Right forelimb (tissue), 1 donor: Measurements from ENCODE around the gene ERFL.

ENCODE experiments used
- DNase-seq: peaks from one replicate; pipeline ENCODE4 v3.0.0-alpha.2; 2018

Gene ERFL

DNA sequence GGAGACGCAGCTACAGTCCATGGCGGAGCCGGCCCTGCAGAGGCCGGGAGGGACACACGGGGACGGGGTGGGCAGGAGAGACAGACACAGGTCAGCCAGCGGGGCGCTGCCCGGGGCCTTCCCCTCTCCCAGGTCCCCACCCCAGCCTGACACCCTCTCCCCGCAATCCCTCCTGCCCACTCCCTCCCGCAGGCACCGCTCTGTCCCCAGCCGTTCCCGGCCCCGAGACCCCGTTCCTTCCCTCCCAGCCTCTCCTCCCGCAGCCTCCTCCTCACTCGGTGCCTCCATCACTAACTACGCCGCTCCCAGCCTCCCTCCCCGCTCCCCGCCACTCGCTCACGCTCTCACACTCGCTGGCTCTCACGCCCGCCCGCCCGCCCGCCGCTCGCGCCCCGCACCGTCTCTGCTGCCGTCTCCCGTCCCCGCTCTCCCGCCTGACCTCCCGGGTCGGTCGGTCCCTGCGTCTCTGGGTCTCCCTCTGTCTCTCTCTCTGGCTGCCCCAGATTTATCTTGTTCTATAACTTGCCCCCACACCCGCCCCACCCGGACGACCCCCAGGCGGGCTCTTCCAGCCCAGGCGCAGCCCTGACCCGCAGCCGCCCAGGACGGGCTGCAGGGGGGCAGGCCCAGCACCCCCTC lies 15.2 kb downstream of the ERFL start:
- DNase-seq = no peak

DNA sequence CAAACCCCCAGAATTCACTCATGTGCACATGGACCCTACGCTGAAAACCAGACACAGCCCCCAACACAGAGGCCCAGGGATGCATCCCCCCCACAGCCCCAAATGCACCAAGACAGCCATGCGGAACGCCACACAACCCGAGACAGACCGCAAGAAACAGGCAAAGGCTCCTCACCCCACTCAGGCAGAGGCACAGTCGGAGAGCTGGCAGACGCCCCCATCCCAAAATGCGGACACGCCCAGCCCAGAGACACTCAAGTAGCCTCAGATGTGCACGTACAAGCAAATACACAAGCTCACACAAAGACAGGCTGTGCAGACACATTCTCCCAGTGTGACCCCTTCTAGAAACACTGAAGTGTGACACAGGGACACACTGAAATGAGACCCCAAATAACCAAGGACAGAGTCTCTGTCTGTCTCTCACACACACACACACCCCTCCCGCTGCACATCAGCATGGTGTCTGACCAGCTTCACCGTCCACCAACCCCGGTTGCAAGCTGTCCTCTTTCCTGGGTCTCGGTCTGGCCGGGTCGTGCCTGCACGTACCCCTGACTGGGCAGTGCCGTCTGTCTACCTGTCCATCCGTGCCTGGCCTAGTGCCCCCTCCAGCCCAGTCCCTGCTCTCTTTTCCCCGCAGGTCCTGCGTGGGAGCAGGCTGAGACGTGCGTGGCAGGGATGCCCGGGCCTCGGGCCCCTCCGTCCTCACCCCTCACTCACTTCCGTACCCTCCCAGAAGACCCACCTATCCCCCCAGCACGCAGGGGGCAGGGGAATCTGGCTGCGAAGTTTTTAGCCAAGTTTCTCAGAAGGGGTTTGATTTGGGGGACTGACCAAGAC lies 16.1 kb downstream of the ERFL start:
- no peak for DNase-seq

DNA sequence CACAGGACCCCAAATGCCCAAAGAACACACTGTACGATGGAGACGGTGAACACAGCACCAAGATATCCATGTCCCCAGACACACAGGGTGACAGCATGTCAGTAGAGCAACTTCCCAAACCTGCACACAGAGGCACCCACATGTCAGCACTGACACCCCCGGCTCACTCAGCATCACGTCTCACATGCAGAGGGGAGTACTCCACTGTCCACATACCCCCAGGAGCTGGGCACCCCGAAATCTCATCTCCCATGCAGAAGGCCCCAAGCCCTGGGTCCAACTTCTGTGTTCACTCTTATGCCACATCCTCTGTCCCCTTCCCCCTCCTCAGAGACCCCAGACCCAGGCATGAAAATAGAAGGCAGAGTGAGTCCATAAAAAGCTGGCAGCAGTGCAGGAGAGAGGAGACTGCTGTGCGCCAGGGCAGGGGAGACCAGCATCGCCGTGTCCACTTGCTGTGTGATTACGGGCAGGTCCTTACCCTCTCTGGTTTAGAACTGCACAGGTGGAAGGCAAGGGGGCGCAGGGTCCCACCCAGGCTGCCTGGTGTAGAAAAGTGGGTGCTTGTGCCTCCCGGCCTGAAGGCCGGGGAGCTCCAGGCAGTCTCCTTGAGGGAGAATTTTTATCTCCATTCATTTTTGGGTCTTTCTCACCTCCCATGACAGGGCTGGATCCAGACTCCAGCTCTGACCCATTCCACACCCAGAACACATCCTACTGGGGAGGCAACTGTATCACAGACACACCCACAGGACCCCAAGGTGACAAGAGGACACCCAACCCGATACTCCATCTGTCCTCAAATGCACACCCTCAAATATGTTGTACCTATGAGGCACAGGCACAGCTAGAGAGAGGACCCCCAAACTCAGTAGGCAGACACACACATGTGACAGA lies 17.0 kb downstream of the ERFL start:
- DNase-seq = no peak

DNA sequence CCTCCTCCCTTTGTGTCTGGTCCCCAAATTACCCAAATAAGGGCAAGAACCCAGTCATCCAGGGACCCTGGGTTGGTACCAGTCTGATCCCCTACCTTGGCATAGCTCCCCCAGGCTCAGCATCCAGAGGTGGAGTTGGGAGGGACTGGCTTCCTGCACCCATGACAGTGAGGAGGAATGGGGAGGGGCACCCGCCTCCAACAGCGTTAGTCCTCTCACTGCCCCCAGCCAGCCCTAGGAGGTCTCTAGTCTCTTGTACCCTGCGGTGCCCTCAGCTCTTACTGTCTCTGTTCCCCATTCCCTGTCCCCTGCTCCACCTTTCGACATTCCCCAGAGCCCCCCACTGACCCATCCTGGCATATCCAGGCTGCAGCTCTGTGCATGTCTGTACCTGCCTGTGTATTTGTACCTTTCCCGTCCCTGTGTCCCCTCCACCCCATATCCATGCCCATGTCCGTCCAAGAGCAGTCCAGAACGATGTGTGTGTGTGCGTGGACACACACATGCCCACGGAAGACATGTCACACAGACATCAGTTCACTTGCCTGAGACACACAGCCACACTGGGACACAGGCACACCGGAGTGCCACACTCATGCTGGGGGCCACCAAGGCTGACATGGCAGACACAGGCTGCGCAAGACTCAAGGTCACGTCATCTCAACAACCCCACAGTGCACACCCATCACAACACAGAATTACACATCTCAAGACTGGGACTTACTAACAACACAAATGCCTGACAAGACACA lies 17.8 kb downstream of the ERFL start:
- DNase-seq = no peak

DNA sequence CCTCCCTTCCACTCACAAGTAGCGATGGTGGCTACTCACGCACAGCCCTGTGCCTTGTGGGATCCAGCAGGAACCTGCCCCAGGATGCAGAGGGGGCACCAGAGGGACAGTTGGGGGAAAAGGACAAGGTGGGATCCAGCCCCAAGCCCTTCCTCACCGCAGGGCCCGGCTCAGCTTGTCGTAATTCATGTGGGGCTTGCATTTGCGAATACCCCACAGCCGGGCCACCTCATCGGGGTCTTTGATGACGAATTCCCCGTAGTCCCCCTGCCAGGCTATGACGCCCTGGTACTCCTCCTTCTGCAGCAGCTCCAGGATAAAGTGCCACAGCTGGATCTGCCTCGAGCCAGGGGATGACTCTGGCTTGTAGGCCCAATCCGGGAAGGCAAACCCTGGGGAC lies 18.5 kb downstream of the ERFL start:
- DNase-seq = no peak

DNA sequence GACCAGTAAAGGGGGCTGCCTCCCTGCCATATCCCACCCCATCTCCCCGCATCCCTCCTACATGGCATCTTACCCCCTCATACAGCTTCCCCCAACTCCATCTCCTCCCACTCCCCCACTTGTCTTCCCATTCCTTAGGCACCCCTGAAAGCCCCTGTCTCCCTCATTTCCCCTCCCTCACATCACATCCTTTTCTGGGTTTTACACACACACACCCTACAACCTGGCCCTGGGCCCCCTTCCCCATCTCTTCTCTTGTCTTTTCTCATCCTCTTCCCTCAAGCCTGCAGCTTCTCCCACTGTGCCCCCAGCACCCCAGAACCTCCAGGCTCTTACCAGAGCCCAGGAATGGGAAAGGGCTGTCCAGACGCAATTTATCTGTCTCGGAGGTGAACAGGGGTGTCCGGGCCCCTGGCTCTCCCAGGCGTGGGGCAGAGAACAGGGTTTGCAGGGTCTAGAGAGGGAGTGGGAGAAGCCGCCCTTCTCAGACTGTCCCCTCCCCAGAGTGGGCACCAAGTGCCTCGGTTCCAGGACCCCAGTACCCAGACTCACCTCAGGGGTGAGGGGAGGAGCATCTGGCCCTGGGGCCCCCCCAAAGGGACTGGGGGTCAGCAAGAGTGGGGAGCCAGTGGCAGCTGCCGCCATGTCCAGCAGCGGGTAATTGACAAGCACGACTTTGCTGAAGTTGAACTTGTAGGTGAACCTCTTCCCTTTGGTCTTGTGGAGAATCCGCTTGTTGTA lies 19.4 kb downstream of the ERFL start:
- no peak for DNase-seq

DNA sequence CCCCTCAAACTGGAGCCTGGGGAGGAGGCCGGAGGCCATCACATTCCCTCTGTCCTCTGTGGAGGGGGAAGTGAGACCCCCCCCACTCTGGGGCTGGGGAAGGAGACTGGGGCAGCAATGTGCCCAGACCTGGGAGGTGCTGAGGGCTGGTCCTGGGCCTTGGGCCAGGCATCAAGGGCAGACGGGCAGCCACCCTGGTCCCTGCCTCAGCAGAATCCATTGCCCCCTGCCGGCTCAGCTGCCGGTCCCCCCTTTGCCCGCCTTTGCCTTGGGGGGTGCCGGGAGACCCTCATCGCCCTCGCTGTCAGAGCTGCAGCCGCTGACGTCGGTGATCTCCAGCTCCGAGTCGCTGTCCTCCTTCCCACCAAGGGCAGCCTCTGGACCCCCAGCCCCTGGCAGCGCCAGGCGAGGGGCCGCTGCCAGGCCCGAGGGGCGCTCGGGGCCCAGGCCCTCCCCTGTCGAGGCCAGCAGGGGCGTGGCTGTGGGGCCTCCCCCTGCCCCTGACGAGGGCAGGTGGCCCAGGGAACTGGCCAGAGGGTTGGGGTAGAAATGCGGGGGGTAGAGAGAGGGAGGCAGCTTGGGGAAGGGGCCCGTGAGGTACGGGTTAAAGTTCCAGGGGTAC lies 20.1 kb downstream of the ERFL start:
- no peak for DNase-seq

DNA sequence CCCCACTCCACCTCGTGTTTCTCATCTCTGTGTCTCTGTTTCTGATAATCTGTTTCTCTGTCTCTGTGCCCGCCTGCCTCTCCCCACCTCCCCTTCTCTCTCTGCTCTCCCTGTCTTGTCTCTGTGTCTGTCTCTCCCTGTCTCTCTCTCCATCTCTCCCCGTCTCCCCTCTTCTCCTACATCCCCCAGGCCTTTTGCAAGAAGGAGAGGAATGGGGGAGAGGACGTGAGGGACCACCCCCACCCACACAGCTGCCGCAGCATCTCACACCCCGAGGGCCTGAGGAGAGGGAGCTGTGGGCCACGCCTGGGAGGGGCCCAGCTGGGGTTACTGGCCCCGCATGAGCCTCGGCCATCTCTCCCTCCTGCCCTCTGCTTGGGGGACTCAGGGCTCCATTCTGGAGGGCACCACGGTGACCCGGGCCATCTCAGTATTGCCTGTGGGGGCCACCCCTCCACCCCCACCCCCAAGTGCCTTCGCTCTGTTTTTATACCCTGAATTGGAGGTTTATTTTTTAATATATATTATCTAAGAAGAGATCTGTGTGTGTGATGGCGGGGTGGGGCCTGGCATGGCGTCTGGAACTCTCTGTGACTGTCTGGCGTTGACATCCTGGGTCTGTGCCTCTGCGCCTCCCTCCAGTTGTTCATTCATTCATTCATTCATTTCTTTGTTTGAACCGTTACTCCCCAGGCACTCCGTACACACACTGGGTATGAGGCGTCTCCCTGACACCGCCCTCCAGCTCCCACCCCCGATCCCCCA lies 21.2 kb downstream of the ERFL start:
- DNase-seq = no peak

DNA sequence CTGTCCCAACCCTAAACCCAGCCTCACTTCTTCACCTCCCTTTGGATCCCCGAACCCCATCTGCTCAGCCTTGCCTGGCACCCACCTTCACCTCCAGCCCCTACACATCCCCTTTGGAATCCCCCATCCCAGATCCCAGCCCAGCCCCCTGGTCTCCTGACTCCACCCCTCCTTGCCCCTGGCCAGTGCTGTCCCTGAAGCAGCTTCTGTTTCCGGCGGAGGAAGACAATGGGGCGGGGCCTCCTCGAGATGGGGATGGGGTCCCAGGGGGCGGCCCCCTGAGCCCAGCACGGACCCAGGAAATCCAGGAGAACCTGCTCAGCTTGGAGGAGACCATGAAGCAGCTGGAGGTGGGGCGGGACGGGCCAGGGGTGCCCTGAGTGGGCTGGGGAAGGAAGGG lies 22.0 kb downstream of the ERFL start:
- DNase-seq = no peak

DNA sequence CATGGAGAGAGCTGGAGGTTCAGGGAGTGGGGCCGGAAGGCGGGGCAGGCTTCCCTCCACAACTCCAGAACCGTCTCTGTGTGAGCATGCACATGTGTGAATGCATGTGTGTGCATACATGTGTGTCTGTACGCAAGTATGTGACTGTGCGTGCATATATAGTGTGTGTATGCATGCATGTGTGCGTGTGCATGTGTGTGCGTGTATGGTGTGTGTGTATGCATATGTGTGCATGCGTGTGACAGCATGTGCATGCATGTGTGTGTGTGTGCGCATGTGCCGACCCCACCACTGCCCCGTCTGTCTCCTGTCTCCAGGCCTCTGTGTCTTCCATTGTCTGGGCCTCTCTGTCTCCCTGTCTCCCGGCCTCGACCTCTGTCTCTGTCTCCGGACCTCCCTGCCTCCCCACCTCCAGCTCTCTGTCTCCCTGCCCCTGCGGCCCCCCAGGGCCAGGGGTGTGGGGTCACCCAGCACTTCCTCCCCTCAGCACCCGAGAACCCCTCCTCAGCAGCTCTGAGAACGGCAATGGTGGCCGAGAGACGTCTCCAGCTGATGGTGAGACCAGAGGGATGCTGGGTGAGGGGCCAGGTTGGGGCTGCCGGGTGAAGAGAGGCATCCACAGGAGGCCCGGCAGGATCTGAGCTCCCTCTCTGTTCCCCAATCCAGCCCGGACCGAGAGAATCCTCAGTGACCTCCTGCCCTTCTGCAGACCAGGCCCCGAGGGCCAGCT lies 22.8 kb downstream of the ERFL start:
- no peak for DNase-seq

DNA sequence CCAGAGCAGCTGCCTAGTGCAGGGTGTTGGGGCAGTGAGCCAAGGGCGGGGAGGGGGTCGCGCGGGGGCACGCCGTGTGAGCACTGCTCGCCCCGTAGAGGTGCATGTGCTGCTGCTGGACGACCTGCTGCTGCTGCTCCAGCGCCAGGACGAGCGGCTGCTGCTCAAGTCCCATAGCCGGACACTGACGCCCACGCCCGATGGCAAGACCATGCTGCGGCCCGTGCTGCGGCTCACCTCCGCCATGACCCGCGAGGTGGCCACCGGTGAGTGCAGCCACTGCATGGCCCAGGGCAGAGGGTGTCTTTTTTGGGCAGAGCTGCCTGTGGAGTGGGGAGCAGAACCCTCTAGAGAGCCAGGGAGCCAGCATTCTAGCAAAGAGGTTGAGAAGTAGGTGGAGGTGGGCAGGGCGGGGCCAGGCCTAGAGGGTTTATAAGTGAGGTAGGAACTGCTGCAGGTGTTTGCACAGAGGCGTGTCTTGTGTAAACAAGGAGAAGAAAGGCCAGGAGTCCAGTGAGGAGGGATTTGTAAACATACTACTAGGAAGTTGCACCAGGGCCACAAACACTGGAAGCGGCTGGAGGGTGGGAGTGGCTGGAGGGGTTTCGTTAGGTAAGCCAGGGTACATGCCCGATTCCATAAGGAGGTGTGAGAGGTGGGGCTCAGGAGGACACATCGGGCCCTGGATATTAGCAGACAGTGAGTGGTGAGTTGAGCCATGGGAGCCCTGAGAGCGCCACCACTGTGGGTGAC lies 24.0 kb downstream of the ERFL start:
- no peak for DNase-seq

DNA sequence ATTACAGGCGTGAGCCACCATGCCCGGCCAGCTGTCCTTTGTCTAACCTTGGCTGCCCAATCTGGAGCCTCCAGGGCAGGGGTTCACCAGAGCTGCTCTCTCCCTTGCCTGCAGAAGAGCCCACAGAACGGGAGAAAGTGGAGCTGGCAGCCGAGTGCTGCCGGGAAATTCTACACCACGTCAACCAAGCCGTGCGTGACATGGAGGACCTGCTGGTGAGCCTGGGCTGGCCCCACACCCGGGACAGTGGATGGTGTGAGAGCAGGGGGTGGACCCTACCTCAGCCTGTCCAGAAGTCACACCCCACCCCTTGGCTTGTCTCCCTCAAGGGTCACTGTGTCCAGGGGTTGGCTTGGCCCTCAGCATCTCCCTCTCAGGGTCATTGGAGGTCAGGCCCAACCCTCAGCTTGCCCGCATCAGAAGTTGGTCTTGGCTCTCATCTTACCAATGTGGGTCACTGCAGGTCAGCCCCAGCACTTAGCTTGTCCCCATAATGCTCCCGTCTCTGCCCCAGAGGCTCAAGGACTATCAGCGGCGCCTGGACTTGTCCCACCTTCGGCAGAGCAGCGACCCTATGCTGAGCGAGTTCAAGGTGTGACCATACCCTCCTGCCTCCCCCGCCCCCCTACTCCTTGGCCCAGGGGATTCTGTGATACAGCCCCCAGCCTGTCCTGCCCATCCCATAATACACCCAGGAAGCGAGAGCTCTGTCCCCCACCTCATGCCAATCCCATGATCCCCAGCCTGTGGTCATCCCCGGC lies 24.9 kb downstream of the ERFL start:
- no peak for DNase-seq

DNA sequence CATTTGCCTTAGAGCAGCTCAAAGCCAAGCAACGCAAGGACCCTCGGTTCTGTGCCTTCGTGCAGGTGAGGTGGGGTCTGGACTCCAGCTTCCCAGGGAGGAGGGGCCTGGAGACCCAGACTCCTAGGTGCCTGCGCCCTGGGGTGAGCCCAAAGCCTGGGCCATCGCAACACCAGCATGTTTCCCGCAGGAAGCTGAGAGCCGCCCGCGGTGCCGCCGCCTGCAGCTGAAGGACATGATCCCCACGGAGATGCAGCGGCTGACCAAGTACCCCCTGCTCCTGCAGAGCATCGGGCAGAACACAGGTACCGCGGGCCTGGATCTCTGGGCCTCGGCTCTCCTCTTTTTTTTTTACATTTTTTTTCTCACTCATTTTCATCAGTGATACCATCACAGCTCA lies 25.7 kb downstream of the ERFL start:
- no peak for DNase-seq

DNA sequence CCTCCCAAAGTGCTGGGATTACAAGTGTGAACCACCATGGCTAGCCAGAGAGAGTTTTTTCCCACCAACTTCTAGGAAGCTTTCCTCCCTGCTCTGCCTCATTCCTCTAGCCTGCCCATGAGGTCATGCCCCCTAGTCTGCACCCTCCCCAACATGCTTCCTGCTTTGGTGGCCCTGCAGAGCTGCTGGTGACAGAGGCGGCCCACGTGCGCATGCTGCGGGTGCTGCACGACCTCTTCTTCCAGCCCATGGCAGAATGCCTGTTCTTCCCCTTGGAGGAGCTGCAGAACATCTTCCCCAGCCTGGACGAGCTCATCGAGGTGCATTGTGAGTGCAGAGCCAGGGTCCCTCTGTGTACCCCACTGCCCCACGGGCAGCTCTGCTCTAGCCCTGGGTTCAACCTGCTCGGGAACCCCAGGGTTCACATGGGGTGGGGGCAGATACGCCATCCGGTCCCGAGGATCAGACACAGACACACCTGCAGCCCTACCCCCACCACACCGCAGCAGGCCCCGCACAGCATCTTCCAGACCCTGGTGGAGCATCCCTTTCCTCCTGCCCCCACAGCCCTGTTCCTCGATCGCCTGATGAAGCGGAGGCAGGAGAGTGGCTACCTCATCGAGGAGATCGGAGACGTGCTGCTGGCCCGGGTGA lies 26.4 kb downstream of the ERFL start:
- DNase-seq = no peak

DNA sequence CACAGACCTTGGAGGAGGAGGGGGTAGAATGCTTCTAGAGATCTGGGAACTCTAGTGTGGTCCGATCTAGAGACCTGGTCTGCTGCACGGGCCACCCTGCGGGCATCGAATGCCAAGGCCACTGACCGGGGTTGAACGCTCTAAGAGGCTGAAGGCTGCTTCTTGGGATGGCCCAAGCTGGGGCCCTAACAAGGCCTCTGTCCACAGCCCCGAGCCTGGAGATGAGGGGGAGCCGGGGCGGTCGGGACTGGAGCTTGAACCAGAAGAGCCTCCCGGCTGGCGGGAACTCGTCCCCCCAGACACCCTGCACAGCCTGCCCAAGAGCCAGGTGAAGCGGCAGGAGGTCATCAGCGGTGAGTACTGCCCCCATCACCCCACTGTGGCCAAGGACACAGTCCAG lies 30.0 kb downstream of the ERFL start:
- DNase-seq = no peak

DNA sequence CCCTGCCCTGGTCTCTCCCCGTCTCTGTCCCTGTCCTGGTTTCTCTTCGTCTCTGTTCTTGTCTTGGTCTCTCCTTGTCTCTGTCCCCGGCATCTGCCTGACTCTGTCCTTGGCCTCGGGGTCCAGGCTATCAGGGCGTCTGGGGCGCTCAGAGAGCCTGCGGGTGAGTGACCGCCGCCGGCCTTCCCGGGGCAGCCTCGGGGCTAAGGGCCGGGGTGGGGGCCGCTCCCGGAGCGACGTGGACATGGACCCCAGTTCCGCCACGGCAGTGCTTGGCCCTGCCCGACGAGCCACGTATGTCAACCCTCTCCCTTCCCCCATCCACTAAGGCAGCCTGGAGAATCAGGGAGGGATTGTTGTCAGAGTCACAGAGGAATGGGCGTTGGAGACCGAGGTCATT lies 30.4 kb downstream of the ERFL start:
- no peak for DNase-seq

DNA sequence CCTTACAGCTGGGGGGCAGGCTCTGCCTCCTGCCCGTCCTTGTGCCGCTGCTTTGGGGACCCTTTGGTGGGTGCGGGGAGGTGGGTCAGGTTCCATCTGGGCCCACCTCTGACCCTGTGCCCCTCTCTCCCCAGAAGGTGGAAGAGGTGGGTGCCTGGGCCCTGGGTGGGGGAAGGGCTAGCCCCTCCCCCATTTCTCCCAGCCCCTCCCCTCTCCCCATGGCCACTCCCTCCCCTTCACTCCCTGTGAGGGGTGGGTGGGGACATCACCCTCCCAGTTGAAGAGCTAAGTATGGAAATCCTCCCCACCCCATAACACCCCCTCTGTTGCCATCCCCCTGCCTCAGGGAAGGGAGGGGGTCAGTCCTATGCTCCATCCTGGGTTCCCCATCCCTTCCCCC lies 31.1 kb downstream of the ERFL start:
- DNase-seq = no peak

DNA sequence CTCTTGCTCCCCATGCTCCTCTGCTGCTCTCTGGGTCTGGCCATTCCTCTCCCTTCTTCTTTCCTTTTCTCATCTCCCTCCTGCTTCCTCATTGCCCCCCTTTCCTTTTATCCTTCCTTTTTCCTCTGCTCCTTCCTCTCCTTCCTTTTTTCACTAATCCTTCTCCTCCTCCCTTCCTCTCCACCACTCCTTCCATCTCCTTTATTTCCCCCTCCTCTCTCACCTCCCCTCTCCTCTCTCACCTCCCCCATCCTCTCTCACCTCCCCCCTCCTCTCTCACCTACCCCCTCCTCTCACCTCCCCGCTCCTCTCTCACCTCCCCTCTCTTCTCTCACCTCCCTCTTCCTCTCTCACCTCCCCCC lies 31.7 kb downstream of the ERFL start:
- no peak for DNase-seq
